ENCODE data around the gene PTBP3. TPM values are rescaled to one million over a fixed set of nuclear protein-coding genes. Genes with fewer than 3 reads are reported as not detected.

PTBP3 gene
- total RNA-seq, 4 donors from 2014 or later = 19.9 to 31.1 (median 25.5) TPM

DNA sequence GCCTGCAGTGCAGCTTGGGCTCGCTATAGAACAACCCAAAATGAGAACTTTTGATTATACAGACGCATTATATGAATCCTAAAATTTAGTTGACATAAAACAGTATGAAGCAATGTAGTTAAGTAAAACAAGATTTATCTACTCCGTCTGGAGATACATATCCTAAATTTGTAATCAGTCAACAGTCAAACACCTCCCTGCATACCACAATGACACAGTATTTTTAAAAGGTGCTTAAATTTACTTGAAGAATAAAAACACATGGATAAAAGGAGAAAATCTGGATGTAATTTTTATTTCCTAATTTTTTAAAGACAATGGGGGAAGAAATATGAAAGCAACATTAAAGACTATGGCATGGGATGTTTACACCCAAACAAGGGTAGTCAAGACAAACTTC lies 70.8 kb downstream of the PTBP3 start:
- no peak for TF ChIP-seq POLR2A (IDR thresholded peaks at IDR 0.05; ENCODE audit: low read depth)
- TF ChIP-seq EP300 (IDR thresholded peaks at IDR 0.05) = no peak
- no peak for TF ChIP-seq CTCF (IDR thresholded peaks at IDR 0.05)
- TF ChIP-seq POLR2AphosphoS5 (IDR thresholded peaks at IDR 0.05) = no peak
- 76% methylated on average over 3 of the region's 3 CpGs for WGBS
- Histone ChIP-seq H3K27me3 (no peaks in the 10 kb centered on the region), H3K4me3 (no peak overlapping the region), H3K36me3 (peaks cover 0 to 22% (median 5%) of the 10 kb centered on the region in 4 donors), H3K27ac (replicated peaks in 1 of 4) (no peak overlapping the region), H3K9me3 (no peaks in the 10 kb centered on the region), H3K4me1 (peaks cover 0 to 43% (median 10%) of the 10 kb centered on the region in 4 donors)
- DNase-seq (ENCODE audit: extremely low spot score) = no peak
- intact Hi-C loops (cut with DNase I) = no loop called here

DNA sequence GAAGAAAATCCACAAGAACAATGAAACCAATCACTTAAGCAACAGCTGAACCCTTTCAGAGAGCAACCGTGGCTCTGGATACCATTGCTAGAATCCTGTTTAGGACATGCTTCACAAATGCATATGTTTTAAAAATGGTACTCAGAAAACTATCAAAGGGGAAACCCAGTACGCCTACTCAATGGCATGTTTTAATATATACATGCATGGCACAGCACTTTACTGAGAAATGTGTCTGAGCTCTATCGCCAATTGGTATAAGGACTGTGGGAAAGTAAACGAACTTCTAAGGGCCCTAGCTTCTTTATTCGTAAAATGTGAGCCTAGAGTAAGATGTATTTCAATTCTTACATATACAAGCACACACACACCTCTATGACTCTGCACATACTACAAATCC lies 72.3 kb downstream of the PTBP3 start:
- peaks cover 0 to 43% (median 10%) of the 10 kb centered on the region in 4 donors for H3K4me1 ChIP-seq
- 83% methylated on average over 5 of the region's 5 CpGs for WGBS
- no peaks in the 10 kb centered on the region for H3K27me3 ChIP-seq
- DNase-seq (ENCODE audit: extremely low spot score) = no peak
- H3K4me3 ChIP-seq = no peak overlapping the region
- H3K27ac ChIP-seq (replicated peaks in 1 of 4) = peak overlapping the region in 1 of 4 donors; percentile 33
- H3K9me3 ChIP-seq = no peaks in the 10 kb centered on the region
- intact Hi-C loops (cut with DNase I) = no loop called here
- no peak for TF ChIP-seq CTCF (IDR thresholded peaks at IDR 0.05)
- H3K36me3 ChIP-seq = peaks cover 0 to 10% (median 2%) of the 10 kb centered on the region in 4 donors

DNA sequence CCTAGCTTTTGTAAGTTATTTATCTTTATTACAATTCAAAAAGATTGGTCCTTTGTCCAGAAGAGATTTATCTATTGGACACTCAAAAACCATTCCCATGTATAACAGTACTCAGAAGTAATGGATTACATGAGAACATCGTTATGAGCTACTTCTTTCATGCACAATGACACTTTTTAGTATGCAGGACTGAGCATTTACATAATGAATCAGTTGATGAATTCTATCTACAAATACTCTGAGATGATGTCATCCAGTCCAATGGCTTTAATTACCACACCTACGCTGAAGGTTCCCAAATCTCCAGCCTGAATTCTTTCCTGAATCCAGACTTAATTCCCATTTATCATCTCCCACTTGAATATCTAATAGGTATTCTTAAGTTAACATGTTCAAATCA lies 75.3 kb downstream of the PTBP3 start:
- intact Hi-C loops (cut with DNase I) = loop anchor here (10.0 kb wide), 1 partner anchor 57 kb away; no protein-coding TSS in a partner anchor
- no peak overlapping the region for H3K27ac ChIP-seq (replicated peaks in 1 of 4)
- no peak overlapping the region for H3K4me3 ChIP-seq
- H3K9me3 ChIP-seq = no peaks in the 10 kb centered on the region
- H3K4me1 ChIP-seq = peaks cover 0 to 23% (median 6%) of the 10 kb centered on the region in 4 donors
- H3K27me3 ChIP-seq = no peaks in the 10 kb centered on the region
- peaks cover 0 to 5% (median 2%) of the 10 kb centered on the region in 4 donors for H3K36me3 ChIP-seq
- WGBS = 95% methylated on average over 2 of the region's 2 CpGs
- no peak for TF ChIP-seq POLR2A (IDR thresholded peaks at IDR 0.05; ENCODE audit: low read depth)
- no peak for TF ChIP-seq CTCF (IDR thresholded peaks at IDR 0.05)
- no peak for TF ChIP-seq EP300 (IDR thresholded peaks at IDR 0.05)
- TF ChIP-seq POLR2AphosphoS5 (IDR thresholded peaks at IDR 0.05) = no peak
- DNase-seq (ENCODE audit: extremely low spot score) = no peak

DNA sequence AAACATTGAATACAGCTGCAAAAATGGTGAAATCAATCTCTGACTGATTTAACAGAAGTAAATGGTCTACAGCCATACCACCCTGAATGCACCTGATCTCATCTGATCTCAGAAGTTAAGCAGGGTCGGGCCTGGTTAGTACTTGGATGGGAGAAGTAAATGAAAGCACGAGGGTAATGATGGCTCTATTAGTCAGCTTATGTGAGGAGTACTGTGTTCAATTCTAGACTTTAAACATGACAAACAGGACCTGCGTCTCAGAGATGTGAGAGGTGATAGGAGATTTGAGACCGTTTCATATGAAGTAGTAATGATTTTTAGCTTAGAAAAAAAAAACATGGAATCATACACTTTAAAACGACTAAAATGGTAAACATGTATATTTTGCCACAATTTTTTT lies 81.2 kb downstream of the PTBP3 start:
- Histone ChIP-seq H3K27me3 (no peaks in the 10 kb centered on the region), H3K4me3 (no peak overlapping the region), H3K36me3 (peaks cover 0 to 14% (median 0%) of the 10 kb centered on the region in 4 donors), H3K27ac (replicated peaks in 1 of 4) (no peak overlapping the region), H3K4me1 (no peaks in the 10 kb centered on the region), H3K9me3 (no peaks in the 10 kb centered on the region)
- intact Hi-C loops (cut with DNase I) = loop anchor here (10.0 kb wide), 1 partner anchor 63 kb away; no protein-coding TSS in a partner anchor
- no peak for DNase-seq (ENCODE audit: extremely low spot score)
- no peak for TF ChIP-seq POLR2AphosphoS5 (IDR thresholded peaks at IDR 0.05)
- TF ChIP-seq CTCF (IDR thresholded peaks at IDR 0.05) = no peak
- no peak for TF ChIP-seq EP300 (IDR thresholded peaks at IDR 0.05)
- TF ChIP-seq POLR2A (IDR thresholded peaks at IDR 0.05; ENCODE audit: low read depth) = no peak
- 93% methylated on average over 5 of the region's 5 CpGs for WGBS

GRCh38 chr9:112249277-112249676 lies 84.1 kb downstream of the PTBP3 start:
- WGBS = 90% methylated on average over 1 of the region's 1 CpG
- H3K4me1 ChIP-seq = no peaks in the 10 kb centered on the region

More at GRCh38 chr9:112249277-112249676, 84.1 kb downstream of the PTBP3 start:
- TF ChIP-seq POLR2A (IDR thresholded peaks at IDR 0.05; ENCODE audit: low read depth) (no peak), EP300 (IDR thresholded peaks at IDR 0.05) (no peak), POLR2AphosphoS5 (IDR thresholded peaks at IDR 0.05) (no peak), CTCF (IDR thresholded peaks at IDR 0.05) (no peak)
- H3K27me3 ChIP-seq = no peaks in the 10 kb centered on the region
- no peak overlapping the region for H3K27ac ChIP-seq (replicated peaks in 1 of 4)
- H3K4me3 ChIP-seq = no peak overlapping the region
- H3K36me3 ChIP-seq = peaks cover 0 to 26% (median 0%) of the 10 kb centered on the region in 4 donors
- no peak for DNase-seq (ENCODE audit: extremely low spot score)
- no peaks in the 10 kb centered on the region for H3K9me3 ChIP-seq
- intact Hi-C loops (cut with DNase I) = no loop called here

All from esophagus muscularis mucosa (tissue), 4 donors.